SK-N-MC (cell line): ENCODE data around the gene TNFRSF6B.

Source experiments
- DNase-seq: peaks from one replicate; pipeline ENCODE4 v3.0.0-alpha.2; 2011; ENCODE audit warnings: low read depth, low spot score
- H3K27ac ChIP-seq: fragments of 200-600 bp; sonication (generic); 2 replicates; pipeline ENCODE4 v1.5.1; 2016; ENCODE audit warnings: mixed run types
- H3K36me3 ChIP-seq: fragments of 200-600 bp; sonication (generic); 2 replicates; pipeline ENCODE4 v1.6.1; 2017; ENCODE audit warnings: antibody characterized with exemption, low read length, mixed read lengths; ENCODE audit not compliant: insufficient read depth
- H3K4me3 ChIP-seq: fragments of 200-600 bp; sonication (generic); 2 replicates; pipeline ENCODE4 v1.5.1; 2016
- H3K9ac ChIP-seq: fragments of 200-600 bp; sonication (generic); 2 replicates; pipeline ENCODE4 v1.8.0; 2017; ENCODE audit warnings: mixed run types, mixed read lengths; ENCODE audit not compliant: insufficient read length
- H3K9me3 ChIP-seq: fragments of 200-600 bp; sonication (generic); 2 replicates; pipeline ENCODE4 v1.6.1; 2017; ENCODE audit warnings: low read depth, mild to moderate bottlenecking, antibody characterized with exemption, low read length, moderate library complexity, mixed read lengths
- EZH2 ChIP-seq: fragments of 200-600 bp; sonication (generic); IDR thresholded peaks from one replicate; pipeline ENCODE4 v1.6.1; 2017; ENCODE audit warnings: antibody characterized with exemption
- FOXP2 ChIP-seq: optimal IDR thresholded peaks from 2 replicates; pipeline ENCODE3; 2011; ENCODE audit warnings: mild to moderate bottlenecking, moderate library complexity; ENCODE audit not compliant: insufficient read depth; ENCODE audit errors: extremely low read length, control extremely low read depth
- POLR2AphosphoS5 ChIP-seq: IDR thresholded peaks from 2 replicates; pipeline ENCODE4 v1.6.1; 2012; ENCODE audit warnings: mild to moderate bottlenecking, low read depth, low read length, borderline replicate concordance

Gene TNFRSF6B

DNA sequence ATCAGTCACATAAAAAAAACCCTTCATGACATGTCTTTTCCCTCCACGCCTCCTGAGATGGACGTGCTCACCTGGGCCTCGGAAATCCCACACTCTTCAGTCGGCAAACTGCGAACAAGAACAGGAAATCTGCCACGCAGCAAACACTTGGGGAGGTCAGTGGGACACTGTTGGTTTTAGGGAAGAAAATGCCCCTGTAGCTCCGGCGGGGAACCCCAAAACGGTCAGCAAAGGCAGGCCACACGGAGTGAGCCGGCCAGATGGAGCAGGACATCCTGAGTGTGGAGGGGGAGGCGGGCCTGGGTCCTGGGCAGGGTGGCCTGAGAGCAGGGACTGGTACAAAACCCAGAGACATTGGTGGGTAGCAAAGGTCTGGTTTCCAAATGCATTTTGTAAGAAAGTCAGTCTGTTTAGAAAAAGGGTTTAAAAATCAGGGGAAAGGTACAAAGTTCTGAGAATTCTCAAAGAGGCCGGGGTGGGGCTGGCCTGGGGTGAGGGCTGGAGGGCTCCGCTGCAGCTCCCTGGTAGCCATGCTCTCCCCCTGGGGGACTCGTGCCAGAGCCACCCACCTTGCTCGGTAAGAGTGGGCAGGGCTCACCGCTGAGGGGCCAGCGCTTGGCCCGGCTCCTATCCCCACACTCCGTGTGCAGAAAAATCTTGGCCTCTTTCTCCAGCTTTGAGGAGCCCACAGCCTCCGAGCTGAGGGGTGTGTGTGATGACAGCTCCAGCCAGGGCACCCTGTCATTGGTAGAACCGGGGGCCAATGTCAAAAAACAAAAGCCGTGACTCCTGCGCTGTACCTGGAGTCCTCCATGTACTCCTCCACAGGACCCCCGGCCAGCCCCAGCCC lies 48.3 kb downstream of the TNFRSF6B start:
- Histone ChIP-seq H3K9me3 (no peaks in the 10 kb centered on the region), H3K9ac (no peak overlapping the region), H3K4me3 (no peak overlapping the region), H3K36me3 (peaks cover 3% of the 10 kb centered on the region; the same call in 1 of the 2 replicates), H3K27ac (no peak overlapping the region)
- TF ChIP-seq POLR2AphosphoS5: no peak; the same call in 1 of the 2 replicates
- no peak for TF ChIP-seq EZH2
- TF ChIP-seq FOXP2: no peak
- DNase-seq: no peak

DNA sequence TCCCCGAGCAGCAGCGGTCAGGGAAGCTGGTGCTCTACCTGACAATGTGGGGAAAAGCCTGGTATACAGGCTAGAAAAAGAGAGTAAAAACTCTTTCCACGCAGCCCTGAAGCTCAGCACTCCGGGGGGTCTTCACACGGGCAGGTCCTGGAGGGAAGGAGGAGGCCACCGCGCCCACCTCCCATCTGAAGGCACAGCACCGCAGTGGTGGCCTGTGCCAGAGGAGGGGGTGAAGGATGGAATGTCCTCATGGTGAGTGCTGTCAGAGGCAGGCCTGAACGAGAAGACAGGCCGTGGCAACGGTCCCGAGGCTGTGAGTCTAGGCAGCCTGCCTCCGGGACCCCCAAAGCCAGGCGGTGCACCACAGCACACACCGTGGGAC lies 49.0 kb downstream of the TNFRSF6B start:
- peaks cover 3% of the 10 kb centered on the region; the same call in 1 of the 2 replicates for H3K36me3 ChIP-seq
- TF ChIP-seq FOXP2 (no peak), EZH2 (no peak), POLR2AphosphoS5 (no peak)
- no peak for DNase-seq

DNA sequence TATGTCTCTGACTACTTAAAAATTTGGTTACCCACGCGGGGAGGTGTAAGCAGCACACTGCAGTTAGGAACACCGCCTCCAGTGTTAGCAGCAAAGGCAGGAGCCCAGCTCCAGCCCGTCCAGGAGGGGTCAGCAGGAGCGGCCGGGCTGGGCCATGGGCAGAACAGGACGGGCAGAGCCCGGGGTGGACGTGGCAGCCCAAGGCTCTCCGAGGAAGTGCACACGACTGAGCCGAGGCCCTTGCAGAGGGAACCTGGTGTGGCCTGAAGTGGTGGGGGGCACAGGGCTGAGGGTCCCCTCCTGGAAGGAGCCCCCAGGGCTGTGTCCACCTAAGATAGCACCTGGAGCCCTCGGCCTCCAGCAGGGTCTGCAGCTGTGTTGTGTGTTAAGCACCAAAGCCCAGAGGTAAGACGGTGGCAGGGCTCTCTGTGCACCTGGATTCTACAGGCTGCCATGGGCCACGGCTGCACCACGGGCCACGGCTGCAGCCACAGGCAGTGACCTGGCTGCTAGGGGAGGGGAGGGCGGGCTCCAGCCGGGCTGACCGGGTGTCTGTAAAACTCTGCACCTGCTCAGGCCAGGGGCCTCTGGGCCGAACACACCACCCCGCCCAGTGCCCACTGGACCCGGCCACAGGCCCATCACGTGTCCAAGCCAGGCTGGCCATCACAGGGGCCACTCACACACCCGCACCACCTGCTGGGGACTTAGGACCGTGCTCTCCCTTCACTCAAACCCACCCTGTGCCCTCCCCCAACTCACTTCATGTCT lies 49.7 kb downstream of the TNFRSF6B start:
- DNase-seq: no peak
- TF ChIP-seq POLR2AphosphoS5 (no peak), FOXP2 (no peak), EZH2 (no peak)
- Histone ChIP-seq H3K36me3 (peaks cover 3% of the 10 kb centered on the region; the same call in 1 of the 2 replicates), H3K9ac (no peak overlapping the region), H3K27ac (peak overlapping the region; percentile 42; the same call in 1 of the 2 replicates), H3K9me3 (no peaks in the 10 kb centered on the region), H3K4me3 (no peak overlapping the region)

More for the DNA sequence above, 49.0 kb downstream of the TNFRSF6B start:
- H3K27ac ChIP-seq: peak overlapping the region; percentile 42; the same call in 1 of the 2 replicates
- no peaks in the 10 kb centered on the region for H3K9me3 ChIP-seq
- no peak overlapping the region for H3K4me3 ChIP-seq
- no peak overlapping the region for H3K9ac ChIP-seq

DNA sequence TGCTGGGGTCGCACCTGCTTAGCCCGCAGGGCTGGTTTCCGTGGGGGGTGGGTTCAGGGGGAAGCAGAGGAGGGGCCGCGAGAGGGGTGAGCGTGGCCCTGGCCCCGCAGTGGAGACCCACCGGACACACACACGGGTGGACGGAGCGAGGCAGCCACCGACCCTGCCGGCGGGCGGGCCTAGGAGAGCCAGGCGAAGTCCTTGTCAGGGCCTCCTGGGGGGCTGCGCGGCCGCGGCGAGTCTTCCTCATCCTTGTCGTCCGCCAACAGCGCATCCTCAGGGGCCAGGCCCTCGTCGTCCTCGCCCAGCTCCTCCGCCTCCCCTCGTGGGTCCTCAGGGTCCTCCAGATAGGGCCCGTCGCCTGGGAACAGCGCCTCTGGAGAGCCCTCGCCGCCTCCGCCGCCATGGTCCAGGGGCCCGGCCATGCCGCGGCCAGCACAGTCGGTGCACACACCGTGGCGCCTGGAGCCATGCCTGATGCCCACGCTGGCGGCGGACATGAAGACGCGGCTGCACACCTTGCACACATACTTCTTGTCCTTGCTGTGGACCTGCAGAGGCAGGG lies 50.4 kb downstream of the TNFRSF6B start:
- Histone ChIP-seq H3K27ac (no peak overlapping the region), H3K9ac (no peak overlapping the region), H3K9me3 (no peaks in the 10 kb centered on the region), H3K4me3 (no peak overlapping the region), H3K36me3 (no peaks in the 10 kb centered on the region)
- DNase-seq: no peak
- TF ChIP-seq EZH2 (no peak), POLR2AphosphoS5 (no peak), FOXP2 (no peak)

DNA sequence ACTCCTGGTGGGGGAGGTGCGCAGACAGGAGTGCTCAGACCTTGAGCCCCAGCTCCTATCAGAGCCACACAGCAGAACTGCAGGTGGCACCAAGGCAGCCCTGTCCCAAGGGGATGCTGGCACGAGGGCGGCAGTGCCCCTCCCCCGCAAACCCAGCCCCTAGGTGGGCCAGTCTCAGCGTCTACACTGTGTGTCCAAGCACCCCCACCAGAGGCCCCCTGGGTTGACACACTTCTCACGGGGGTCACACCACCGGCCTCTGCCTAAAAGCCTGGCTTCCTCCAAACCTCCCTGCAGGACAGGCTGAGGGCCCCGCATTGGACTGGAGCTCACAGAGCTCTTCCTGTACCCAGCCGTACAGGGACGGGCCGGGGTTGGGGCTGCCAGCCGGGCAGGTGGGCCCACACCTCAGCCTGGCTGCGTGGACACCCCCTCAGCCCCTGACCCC lies 51.2 kb downstream of the TNFRSF6B start:
- H3K9ac ChIP-seq: no peak overlapping the region
- TF ChIP-seq EZH2: no peak
- TF ChIP-seq FOXP2: no peak
- TF ChIP-seq POLR2AphosphoS5: no peak
- H3K36me3 ChIP-seq: no peaks in the 10 kb centered on the region
- no peaks in the 10 kb centered on the region for H3K9me3 ChIP-seq
- H3K4me3 ChIP-seq: no peak overlapping the region
- no peak for DNase-seq
- no peak overlapping the region for H3K27ac ChIP-seq
